Effector memory CD8-positive, alpha-beta T cell (primary cell): ENCODE data around the gene CCDC169.

Experiments used
- ATAC-seq: fragments of 150-1000 bp; cut with Tn5 transposase; replicated peaks from 2 replicates; pipeline ENCODE4 v1.10.0; 2021; ENCODE audit warnings: mild to moderate bottlenecking, moderate library complexity
- DNase-seq, 3 experiments: peaks; one replicate each; pipeline ENCODE4 v3.0.0; 2021
- H3K27ac Mint-ChIP-seq, 2 donors: one replicate each; pipeline ENCODE4 v1.8.0; 2022; ENCODE audit warnings: mild to moderate bottlenecking in 2 of 2, mixed read lengths in 2 of 2, moderate library complexity in 2 of 2
- H3K27me3 Mint-ChIP-seq, 2 donors: one replicate each; pipeline ENCODE4 v1.8.0; 2022; ENCODE audit warnings: mixed read lengths in 2 of 2
- H3K36me3 Mint-ChIP-seq: one replicate; pipeline ENCODE4 v1.8.0; 2022; ENCODE audit warnings: mild to moderate bottlenecking, moderate library complexity, mixed read lengths; ENCODE audit not compliant: insufficient read depth
- H3K4me1 Mint-ChIP-seq, 2 donors: one replicate each; pipeline ENCODE4 v1.8.0; 2022; ENCODE audit warnings: low read depth in 2 of 2, mixed read lengths in 2 of 2
- H3K4me3 Mint-ChIP-seq, 2 donors: one replicate each; pipeline ENCODE4 v1.8.0; 2022; ENCODE audit warnings: mild to moderate bottlenecking in 2 of 2, mixed read lengths in 2 of 2, moderate library complexity in 2 of 2
- H3K9me3 Mint-ChIP-seq, 2 donors: one replicate each; pipeline ENCODE4 v1.8.0; 2022; ENCODE audit warnings: mixed read lengths in 2 of 2

The CCDC169 gene

GRCh38 chr13:36193151-36193855 is 104.3 kb downstream of the CCDC169 start:
- no peak for ATAC-seq

GRCh38 chr13:36192166-36192565 is 105.4 kb downstream of the CCDC169 start:
- Mint-ChIP-seq H3K4me1 (no peaks in the 10 kb centered on the region), H3K27ac (no peak overlapping the region), H3K4me3 (no peak overlapping the region), H3K9me3 (peaks cover 10 to 16% of the 10 kb centered on the region in 2 donors), H3K27me3 (no peaks in the 10 kb centered on the region), H3K36me3 (no peaks in the 10 kb centered on the region)
- ATAC-seq (no peak), DNase-seq (no peak)

More at GRCh38 chr13:36193151-36193855, 104.3 kb downstream of the CCDC169 start:
- Mint-ChIP-seq H3K4me1 (no peaks in the 10 kb centered on the region), H3K27me3 (no peaks in the 10 kb centered on the region), H3K9me3 (peaks cover 9 to 10% of the 10 kb centered on the region in 2 donors), H3K4me3 (no peak overlapping the region), H3K36me3 (no peaks in the 10 kb centered on the region), H3K27ac (no peak overlapping the region)
- DNase-seq = no peak

GRCh38 chr13:36190771-36191170 is 106.8 kb downstream of the CCDC169 start:
- Mint-ChIP-seq H3K36me3 (no peaks in the 10 kb centered on the region), H3K27ac (no peak overlapping the region), H3K4me3 (no peak overlapping the region), H3K4me1 (no peaks in the 10 kb centered on the region), H3K27me3 (no peaks in the 10 kb centered on the region), H3K9me3 (peaks cover 11 to 16% of the 10 kb centered on the region in 2 donors)
- no peak for ATAC-seq
- DNase-seq = no peak

GRCh38 chr13:36188441-36188840 is 109.2 kb downstream of the CCDC169 start:
- no peaks in the 10 kb centered on the region for H3K36me3 Mint-ChIP-seq
- H3K4me1 Mint-ChIP-seq = no peaks in the 10 kb centered on the region
- ATAC-seq (no peak), DNase-seq (no peak)
- H3K27me3 Mint-ChIP-seq = no peaks in the 10 kb centered on the region
- H3K9me3 Mint-ChIP-seq = peaks cover 7 to 11% of the 10 kb centered on the region in 2 donors
- H3K27ac Mint-ChIP-seq = no peak overlapping the region
- H3K4me3 Mint-ChIP-seq = no peak overlapping the region

- Mint-ChIP-seq H3K27me3 (no peaks in the 10 kb centered on the region), H3K27ac (no peak overlapping the region)
Observed at GRCh38 chr13:36183901-36184300, 113.7 kb downstream of the CCDC169 start.

More at GRCh38 chr13:36183901-36184300, 113.7 kb downstream of the CCDC169 start:
- H3K4me3 Mint-ChIP-seq = no peak overlapping the region
- ATAC-seq (no peak), DNase-seq (no peak)
- H3K36me3 Mint-ChIP-seq = no peaks in the 10 kb centered on the region
- peaks cover 5 to 7% of the 10 kb centered on the region in 2 donors for H3K9me3 Mint-ChIP-seq
- H3K4me1 Mint-ChIP-seq = no peaks in the 10 kb centered on the region
